ENCODE measurements around the gene SOX8.
"Not testable (repeated sequence)": the region's sequence is repeated elsewhere in the genome, so short reads cannot be mapped to it uniquely, and the experiment has no call there.

The SOX8 gene

GRCh38 chr16:955766-956165 is 25.8 kb upstream of the SOX8 start:
- DNase-seq, result not testable (repeated sequence)

GRCh38 chr16:959232-960040 is 22.1 kb upstream of the SOX8 start:
- DNase-seq, result no peak

- no peak for DNase-seq
Observed at GRCh38 chr16:962366-962765, 19.2 kb upstream of the SOX8 start.

GRCh38 chr16:962901-963814 is 18.4 kb upstream of the SOX8 start:
- no peak for DNase-seq

GRCh38 chr16:963913-964312 is 17.7 kb upstream of the SOX8 start:
- no peak for DNase-seq

GRCh38 chr16:964356-965035 is 17.1 kb upstream of the SOX8 start:
- DNase-seq, result peak; percentile 77

GRCh38 chr16:965036-965395 is 16.6 kb upstream of the SOX8 start:
- DNase-seq, result no peak

- no peak for DNase-seq
Observed at GRCh38 chr16:965487-965886, 16.1 kb upstream of the SOX8 start.

GRCh38 chr16:966035-966434 is 15.5 kb upstream of the SOX8 start:
- no peak for DNase-seq

GRCh38 chr16:966505-966904 is 15.1 kb upstream of the SOX8 start:
- no peak for DNase-seq

- no peak for DNase-seq
Observed at GRCh38 chr16:967077-967541, 14.5 kb upstream of the SOX8 start.

GRCh38 chr16:967546-968295 is 13.8 kb upstream of the SOX8 start:
- DNase-seq, result no peak

GRCh38 chr16:968620-969019 is 12.9 kb upstream of the SOX8 start:
- DNase-seq, result peak; percentile 21

- no peak for DNase-seq
Observed at GRCh38 chr16:969508-970385, 11.8 kb upstream of the SOX8 start.

GRCh38 chr16:970386-970765 is 11.2 kb upstream of the SOX8 start:
- DNase-seq, result no peak

GRCh38 chr16:970766-971581 is 10.6 kb upstream of the SOX8 start, which contains the start of gene LMF1:
Gene LMF1 (minus strand): TSS chr16:970984. CDS start chr16:970980, 4 bp downstream.
- peak; percentile 97 for DNase-seq

GRCh38 chr16:971582-971905 is 10.0 kb upstream of the SOX8 start:
- no peak for DNase-seq

- no peak for DNase-seq
Observed at GRCh38 chr16:971981-972315, 9.6 kb upstream of the SOX8 start.

- no peak for DNase-seq
Observed at GRCh38 chr16:972316-973002, 9.1 kb upstream of the SOX8 start.

- no peak for DNase-seq
Observed at GRCh38 chr16:973366-973765, 8.2 kb upstream of the SOX8 start.

Data from CD4-positive, alpha-beta T cell treated with Interleukin-6 for 4 hours (primary cell).